ENCODE results near the gene ENO2.

The ENO2 gene

DNA sequence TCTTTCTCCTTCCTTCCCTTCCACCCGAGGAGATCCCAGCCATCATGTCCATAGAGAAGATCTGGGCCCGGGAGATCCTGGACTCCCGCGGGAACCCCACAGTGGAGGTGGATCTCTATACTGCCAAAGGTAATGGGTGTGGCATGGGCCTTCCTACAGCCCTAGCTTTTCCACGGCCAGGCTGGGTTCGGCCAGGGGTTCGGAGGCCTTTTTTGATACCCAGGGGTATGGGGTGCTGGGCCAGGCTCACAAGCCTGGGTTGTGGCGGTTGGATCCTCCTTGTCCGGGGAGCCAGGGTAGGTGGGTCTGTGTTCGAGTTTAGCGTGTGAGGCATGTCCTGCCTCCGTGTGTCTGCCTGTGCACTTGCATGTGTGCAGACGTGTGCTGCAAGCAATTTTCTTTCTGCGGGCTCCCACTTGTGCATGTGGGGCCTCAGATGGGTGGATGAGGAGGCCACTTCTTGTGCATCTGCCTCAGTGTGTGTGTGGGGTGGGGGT is 1.5 kb downstream of the ENO2 start:
- DNase-seq, result no peak

DNA sequence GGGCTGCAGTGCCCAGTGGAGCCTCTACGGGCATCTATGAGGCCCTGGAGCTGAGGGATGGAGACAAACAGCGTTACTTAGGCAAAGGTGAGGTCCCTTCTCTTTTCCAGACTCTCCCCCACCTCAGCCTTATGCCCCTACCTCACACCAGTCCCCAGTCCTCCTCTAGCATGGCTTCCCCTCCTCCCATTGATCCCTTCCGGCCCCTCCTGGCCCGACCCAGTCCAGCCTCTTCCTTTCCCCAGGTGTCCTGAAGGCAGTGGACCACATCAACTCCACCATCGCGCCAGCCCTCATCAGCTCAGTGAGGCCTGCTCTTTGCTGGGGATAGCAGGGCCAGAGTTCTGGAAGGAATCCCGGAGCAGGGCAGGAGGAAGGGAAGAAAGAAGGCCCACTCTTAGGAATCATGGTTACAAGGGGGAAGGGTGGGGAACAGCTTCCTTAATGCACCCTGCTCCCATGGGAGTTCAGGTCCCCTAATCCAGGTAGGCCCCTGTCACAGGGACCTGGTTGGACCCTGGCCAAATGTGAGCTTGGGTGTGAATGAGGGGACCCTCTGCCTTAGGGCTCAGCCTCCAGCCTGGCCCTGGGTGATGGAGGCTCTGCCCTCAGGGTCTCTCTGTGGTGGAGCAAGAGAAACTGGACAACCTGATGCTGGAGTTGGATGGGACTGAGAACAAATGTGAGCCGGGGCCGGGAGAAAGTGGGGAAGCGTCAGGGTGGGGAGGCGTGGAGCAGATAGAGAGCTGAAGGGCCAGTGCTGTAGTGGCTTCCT is 2.2 kb downstream of the ENO2 start:
- DNase-seq, result no peak

DNA sequence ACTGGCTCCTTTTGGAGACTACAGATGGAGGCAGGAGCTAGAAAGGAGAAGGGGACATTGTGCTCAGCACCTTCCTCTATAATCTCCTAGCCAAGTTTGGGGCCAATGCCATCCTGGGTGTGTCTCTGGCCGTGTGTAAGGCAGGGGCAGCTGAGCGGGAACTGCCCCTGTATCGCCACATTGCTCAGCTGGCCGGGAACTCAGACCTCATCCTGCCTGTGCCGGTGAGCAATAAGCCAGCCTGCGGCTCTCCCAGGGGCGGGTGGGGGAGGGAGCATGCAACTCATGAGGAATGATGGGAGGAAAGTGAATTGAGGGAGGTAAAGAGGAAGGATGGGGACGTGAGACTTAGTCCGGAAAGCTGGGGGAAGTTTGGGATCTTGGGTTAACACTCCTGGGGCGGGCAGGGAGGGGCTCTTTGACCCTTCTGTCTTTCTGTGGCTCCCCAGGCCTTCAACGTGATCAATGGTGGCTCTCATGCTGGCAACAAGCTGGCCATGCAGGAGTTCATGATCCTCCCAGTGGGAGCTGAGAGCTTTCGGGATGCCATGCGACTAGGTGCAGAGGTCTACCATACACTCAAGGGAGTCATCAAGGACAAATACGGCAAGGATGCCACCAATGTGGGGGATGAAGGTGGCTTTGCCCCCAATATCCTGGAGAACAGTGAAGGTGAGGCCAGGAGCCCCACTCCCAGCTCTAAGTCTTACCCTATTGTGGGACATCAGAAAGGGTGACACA is 3.3 kb downstream of the ENO2 start:
- no peak for DNase-seq

DNA sequence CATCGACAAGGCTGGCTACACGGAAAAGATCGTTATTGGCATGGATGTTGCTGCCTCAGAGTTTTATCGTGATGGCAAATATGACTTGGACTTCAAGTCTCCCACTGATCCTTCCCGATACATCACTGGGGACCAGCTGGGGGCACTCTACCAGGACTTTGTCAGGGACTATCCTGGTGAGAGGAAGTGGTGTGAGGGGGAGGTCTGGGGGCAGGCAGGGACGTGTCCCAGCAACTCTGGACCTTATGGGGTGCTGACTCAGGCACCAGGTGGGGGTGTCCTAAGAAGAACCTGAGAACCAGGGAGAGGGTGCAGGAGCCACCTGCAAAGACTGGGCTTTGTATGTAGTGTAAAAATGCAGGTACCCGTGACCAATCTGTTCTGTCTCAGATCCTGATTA is 5.2 kb downstream of the ENO2 start:
- DNase-seq, result no peak

DNA sequence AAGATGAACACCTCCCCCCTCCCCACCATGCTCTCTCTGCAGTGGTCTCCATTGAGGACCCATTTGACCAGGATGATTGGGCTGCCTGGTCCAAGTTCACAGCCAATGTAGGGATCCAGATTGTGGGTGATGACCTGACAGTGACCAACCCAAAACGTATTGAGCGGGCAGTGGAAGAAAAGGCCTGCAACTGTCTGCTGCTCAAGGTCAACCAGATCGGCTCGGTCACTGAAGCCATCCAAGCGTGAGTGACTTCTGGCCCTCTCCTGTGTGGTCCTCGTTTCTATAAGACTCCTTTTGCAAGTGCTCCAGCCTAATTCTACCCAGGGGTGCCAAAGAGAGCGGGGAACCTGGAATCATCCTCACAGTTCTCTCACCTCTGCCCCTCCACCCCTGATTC is 7.2 kb downstream of the ENO2 start:
- DNase-seq, result no peak

DNA sequence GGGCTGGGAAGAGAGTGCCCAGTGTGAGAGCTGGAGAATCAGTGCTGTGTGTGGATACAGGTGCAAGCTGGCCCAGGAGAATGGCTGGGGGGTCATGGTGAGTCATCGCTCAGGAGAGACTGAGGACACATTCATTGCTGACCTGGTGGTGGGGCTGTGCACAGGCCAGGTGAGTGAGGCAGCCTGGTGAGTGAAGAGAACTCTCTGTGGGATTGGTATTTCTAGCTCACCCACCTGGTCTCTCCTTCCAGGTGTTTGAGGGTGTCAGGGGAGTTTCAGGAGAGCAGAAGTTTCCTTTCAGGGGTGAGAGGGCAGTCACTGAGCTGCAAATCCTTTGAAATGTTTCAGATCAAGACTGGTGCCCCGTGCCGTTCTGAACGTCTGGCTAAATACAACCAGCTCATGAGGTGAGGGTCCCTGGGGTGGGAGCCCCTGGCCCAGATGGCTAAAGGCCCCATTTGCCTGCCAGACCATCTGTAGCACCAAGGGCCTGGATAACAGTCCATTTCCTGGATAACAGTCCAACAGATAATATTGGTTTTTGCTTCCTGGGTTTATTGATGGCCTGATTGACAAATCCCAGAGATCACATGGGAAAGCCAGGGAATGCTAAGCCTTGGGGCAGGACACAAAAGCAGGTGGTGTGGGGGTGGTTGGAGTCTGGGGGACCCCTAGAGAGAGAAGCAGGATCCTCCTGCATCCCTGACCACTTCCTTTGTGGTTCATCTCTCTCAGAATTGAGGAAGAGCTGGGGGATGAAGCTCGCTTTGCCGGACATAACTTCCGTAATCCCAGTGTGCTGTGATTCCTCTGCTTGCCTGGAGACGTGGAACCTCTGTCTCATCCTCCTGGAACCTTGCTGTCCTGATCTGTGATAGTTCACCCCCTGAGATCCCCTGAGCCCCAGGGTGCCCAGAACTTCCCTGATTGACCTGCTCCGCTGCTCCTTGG is 7.9 kb downstream of the ENO2 start:
- no peak for DNase-seq

DNA sequence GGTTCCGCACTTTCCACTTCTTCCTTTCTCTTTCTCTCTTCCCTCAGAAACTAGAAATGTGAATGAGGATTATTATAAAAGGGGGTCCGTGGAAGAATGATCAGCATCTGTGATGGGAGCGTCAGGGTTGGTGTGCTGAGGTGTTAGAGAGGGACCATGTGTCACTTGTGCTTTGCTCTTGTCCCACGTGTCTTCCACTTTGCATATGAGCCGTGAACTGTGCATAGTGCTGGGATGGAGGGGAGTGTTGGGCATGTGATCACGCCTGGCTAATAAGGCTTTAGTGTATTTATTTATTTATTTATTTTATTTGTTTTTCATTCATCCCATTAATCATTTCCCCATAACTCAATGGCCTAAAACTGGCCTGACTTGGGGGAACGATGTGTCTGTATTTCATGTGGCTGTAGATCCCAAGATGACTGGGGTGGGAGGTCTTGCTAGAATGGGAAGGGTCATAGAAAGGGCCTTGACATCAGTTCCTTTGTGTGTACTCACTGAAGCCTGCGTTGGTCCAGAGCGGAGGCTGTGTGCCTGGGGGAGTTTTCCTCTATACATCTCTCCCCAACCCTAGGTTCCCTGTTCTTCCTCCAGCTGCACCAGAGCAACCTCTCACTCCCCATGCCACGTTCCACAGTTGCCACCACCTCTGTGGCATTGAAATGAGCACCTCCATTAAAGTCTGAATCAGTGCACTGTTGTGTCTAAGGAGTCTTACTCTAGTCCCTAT is 8.8 kb downstream of the ENO2 start:
- DNase-seq, result no peak

DNA sequence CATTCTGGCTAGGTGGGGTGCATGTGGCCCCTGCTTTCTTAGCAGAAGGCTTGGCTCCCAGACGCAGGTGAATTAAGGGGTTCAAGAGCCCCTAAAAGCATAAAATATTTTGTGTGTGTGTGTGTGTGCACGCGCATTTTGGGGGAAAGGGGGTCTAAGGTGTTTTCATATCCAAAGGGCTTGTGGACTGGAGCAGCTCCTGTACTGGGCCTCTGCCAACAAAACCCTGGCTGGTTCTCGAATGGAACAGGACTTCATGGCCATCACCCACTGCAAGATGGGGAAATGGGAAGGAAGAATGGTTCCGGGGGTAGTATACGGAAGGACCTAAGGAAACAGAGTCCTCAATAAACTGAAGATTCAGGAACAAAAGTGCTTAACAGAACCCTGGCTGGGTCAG is 9.5 kb downstream of the ENO2 start:
- no peak for DNase-seq

DNA sequence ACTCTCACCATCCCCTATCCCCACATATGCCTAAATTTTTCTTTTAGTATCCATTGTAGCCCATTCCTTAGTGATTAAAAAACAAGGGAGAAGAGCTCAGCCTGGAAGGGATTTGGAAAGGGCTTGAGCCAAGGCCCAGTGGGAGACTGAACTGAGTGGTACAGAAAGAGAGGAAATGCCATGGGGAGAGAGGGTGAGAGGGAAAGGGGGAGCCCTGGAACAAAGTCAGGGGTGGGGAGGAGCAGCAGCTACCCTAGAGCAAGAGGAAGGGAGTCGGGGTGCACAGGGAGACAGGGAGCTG is 10.8 kb downstream of the ENO2 start:
- DNase-seq, result no peak

DNA sequence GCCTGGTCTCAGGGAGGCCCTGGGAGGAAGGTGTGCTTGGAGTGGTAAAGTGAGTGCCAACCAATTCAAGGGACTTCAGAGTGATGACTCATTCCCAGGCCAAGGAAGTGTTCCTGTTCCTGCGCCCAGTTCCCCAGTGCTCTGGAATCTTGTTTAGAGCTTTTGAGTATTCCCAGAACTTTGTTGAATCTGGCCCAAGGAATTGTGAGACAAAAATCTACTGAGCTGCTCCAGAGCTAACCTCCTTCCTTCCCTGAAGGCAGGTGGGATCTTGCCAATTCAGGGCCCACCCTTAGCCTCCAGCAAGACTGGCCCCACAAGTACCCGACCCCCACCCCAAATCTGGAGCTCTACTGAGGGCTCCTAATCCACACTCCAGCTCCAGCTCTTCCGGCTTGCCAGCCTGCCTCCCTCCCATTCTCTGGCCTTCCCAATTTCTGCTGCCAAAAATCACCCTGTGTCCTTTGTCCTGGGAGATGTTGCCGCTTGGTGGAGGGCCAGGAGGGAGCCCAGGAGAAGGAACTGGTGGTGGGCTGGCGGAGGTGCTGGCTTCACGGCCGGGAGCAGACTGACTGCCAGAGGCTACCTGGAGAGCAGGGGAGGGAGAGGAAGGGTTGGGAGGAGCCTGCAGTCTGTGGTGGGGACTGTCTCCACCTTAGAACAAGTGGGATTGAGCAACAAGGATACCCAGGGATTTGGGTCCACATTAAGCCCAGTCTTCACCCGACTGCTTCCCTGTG is 11.3 kb downstream of the ENO2 start:
- no peak for DNase-seq

DNA sequence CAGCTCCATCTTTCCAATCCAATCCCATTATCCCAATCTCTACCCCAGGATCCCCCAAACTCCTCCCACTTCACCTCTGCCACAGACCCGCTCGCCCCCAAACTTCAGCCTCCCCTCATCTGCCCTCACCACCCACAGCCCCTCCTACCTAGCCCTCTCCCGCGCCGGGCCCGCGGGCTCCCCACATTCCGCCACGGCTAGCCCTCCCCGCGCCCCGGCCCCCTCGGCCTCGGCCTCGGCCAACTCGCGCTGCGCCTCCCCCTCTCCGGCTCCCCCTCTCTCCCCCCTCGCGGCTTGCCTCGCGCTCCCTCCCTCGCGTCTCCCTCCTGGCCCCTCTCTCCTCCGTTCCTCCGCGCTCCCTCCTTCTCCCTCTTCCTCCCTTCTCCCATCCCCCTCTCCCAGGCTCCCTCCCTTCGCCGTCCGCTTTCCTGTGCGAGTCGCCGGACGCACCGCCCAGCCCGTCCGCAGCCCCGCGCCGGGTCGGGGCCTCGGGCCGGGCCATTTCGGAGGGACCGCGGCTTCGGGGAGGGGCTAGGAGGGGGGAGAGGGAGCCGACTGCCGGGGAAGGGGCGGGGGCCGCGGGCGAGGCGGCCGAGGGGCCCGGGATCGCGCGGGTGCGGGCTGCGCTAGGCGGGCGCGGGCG is 13.1 kb downstream of the ENO2 start, which contains the start of gene ATN1:
Gene ATN1 (plus strand): TSS at position 581 of the 643 bp plus-strand sequence. CDS start 6,043 bp downstream, outside the sequence.
- peak; percentile 37 for DNase-seq

DNA sequence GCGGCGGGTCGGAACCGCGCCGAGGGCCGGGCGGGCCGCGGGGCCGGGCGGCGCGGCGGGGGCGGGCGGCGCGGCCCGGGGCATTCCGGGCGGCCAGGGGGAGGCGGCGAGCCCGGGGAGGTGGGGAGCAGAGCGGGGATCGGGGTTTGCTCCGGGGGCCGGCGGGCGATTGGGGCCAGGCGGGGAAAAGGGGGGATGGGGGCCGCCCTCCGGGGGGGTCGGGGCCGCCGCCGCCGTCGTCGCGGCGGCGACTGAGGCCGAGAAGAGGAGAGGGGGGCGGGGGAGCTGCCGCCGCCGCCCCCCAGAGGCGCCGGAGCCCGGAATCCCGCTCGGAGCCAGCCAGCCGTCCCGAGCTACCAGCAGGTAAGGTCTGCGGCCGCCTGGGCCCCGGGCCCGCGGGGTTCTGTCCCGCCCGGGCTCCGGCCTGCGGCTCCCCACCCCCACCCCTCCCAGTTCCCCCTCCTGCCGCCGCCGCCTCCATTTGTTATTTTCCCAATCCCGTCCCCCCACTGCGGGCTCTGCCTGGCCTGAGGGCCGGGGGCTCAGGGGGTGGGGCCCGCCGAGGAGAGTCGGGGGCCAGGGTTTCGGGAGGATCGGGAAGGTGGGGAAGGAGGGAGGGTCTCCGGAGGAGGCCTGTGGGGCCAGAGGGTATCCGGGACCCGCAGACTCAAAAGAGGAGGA is 13.8 kb downstream of the ENO2 start:
- no peak for DNase-seq

DNA sequence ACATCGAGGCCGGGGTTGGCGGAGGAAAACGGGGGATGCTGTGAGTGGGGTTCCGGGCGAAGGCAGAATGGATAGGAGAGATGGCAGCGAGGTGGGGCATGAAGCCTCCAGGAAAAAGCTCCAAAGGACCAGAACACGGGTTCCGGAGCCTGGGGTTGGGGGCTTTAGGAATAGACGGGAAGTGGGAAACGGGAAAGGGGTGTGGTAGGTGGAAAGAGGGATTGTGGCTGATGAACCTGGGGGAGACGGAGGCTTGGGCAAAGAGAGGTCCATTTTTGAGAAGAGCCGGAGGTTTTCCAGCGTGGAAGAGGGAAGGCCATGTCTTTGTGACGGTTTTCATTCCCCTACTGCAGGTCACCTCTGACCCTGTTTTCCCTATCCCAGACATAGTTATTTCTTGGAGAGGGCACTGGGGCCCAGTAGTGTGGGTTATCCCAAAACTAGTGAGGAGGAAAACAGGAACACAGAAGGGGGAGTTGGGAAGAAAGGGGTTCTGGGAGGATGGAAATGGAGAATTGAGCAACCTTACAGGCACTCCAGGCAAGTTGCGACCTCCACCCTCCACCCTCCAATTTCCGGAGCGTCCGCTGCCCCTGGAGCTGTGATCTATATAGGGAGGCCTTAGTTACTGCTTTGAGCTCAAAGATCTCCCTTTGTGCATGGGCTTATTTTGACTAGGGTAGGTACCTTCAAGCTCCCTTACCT is 14.5 kb downstream of the ENO2 start:
- DNase-seq, result no peak

DNA sequence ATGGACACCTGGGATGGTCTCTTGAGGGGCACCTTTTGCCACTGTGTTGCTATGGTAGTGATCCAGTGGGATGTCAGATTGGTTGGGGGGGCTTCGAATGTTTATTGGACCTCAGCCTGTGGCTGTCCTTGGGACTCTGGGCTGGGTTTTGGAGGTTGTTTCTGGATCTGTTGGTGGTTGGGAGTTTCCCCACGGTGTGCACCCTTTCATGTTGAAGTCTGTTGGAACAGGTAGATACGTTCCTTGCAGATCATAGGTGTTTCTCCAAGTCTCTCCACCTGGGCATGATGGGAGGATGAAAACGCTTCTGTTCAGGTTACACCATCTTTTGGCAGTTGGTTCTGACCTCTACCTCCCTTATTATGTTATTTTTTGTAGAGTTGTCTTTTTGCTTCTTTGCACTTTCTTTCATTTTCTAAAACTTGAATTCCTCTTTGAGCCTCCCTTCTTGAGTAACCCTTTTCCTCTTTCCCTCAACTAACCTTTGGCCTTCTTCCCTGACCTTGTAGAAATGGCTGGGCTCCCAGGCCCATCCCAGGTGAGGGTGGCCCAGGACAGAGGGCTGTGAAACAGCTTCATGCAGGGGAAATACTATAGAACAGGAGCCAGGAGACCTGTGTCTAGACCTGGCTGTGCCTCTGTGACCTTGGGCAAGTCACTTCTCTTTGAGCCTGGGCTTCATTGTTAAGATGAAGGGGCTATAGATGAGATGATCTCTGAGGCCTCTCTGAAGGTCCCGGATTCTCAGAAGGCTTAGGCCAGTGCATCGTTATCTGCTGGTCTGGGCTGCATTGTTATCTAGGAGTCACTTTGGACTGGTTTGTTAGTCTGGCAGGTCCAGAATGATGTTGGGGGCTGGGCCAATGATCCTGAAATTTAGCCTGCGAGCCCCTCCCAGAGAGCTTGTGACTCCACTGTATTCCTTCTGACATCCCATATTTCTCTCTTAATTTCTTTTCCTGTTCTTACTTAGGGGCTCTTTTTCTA is 15.4 kb downstream of the ENO2 start:
- DNase-seq, result no peak

DNA sequence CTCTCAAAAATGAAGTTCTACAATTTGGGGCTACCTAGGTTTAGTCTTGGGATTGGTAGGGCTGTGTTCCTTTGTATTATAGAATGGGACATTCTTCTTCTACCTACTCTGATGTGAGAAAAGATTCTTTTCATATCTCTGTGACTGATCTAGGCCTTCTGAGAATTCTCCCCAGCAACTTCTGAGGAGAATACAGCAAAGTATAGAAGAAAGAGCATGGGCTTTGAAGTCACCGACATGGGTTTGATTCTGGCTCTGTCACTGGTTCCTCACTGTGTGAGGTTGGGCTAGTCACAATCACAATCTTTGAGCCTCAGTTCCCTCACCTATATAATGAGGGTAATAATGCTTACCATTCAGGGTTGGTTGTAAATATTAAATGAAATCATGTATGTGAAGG is 18.4 kb downstream of the ENO2 start:
- DNase-seq, result no peak

DNA sequence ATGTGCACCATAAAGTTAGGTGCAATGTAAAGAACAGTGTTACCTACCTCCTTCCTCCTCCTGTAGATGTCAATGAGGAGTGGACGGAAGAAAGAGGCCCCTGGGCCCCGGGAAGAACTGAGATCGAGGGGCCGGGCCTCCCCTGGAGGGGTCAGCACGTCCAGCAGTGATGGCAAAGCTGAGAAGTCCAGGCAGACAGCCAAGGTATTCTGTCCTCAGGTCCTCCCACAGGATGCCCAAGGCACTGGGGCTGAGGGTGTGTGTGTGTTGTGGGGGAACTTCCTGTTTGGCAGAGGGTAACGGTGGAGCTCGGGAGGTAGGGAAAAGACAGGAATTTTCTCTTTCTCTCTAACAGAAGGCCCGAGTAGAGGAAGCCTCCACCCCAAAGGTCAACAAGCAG is 19.7 kb downstream of the ENO2 start:
- no peak for DNase-seq

DNA sequence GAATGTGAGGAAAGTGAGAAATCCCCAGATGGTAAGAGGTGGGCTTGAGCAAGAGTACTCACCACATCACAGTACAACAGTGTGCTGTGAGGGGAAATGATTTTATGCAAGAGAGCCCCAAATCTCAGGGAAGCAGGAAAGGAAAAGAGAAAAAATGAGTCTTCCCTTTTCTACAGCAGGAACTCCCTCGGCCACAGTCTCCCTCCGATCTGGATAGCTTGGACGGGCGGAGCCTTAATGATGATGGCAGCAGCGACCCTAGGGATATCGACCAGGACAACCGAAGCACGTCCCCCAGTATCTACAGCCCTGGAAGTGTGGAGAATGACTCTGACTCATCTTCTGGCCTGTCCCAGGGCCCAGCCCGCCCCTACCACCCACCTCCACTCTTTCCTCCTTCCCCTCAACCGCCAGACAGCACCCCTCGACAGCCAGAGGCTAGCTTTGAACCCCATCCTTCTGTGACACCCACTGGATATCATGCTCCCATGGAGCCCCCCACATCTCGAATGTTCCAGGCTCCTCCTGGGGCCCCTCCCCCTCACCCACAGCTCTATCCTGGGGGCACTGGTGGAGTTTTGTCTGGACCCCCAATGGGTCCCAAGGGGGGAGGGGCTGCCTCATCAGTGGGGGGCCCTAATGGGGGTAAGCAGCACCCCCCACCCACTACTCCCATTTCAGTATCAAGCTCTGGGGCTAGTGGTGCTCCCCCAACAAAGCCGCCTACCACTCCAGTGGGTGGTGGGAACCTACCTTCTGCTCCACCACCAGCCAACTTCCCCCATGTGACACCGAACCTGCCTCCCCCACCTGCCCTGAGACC is 21.2 kb downstream of the ENO2 start:
- no peak for DNase-seq

DNA sequence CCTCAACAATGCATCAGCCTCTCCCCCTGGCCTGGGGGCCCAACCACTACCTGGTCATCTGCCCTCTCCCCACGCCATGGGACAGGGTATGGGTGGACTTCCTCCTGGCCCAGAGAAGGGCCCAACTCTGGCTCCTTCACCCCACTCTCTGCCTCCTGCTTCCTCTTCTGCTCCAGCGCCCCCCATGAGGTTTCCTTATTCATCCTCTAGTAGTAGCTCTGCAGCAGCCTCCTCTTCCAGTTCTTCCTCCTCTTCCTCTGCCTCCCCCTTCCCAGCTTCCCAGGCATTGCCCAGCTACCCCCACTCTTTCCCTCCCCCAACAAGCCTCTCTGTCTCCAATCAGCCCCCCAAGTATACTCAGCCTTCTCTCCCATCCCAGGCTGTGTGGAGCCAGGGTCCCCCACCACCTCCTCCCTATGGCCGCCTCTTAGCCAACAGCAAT is 21.8 kb downstream of the ENO2 start:
- no peak for DNase-seq
